RWPE1 (cell line): Measurements from ENCODE around the gene PRDX4.

Experiments
- CTCF ChIA-PET: fragments of 350-600 bp; sonication (Branson Sonifier 250); formaldehyde crosslinking; extraction: SDS; loops from one replicate; lab custom pipeline; 2021; lab: Yijun Ruan, JAX
- POLR2A ChIA-PET: fragments of 400-600 bp; formaldehyde crosslinking; extraction: SDS; loops from one replicate; lab custom pipeline; 2020; ENCODE audit warnings: antibody characterized with exemption; ENCODE audit not compliant: low non-redundant PET; lab: Yijun Ruan, JAX
- DNase-seq: peaks from one replicate; pipeline ENCODE4 v3.0.0; 2012; ENCODE audit warnings: low spot score
- H3K27ac ChIP-seq: fragments of 450-650 bp; 2 replicates; pipeline ENCODE4 v1.5.1; 2017
- CTCF ChIP-seq: fragments of 450-650 bp; conservative IDR thresholded peaks from 2 replicates; pipeline ENCODE4 v1.5.1; 2017; ENCODE audit warnings: low read depth, mild to moderate bottlenecking

Gene PRDX4

DNA sequence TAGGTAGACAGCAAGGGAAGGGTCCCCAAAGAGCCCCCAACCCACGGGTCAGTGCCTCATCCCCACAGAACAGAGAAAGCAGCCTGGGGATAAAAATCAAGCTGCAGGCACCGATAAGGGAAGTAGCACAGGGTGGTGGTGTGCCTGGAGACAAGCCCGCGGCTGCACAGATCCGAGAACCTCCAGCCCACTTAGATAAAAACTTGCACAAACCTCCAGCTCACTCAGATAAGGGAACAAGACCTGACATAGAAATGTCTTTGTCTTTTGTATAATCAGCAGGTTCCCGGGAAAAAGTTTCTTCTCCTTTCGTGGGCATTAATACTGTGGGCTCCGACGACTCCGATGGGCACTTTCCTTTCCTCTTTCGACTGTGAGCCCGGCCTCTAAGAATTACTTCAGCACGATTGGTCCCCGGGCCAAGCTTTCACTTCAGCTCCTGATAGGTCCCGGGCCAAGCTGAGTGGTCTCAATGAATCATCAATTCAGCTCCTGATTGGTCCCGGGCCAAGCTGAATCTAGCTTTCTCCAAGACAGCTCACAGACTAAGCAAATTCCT lies 32.4 kb downstream of the PRDX4 start:
- POLR2A ChIA-PET = no interaction called here
- TF ChIP-seq CTCF = no peak
- no peak overlapping the region for H3K27ac ChIP-seq
- CTCF ChIA-PET = interaction anchor here (0.5 to 0.6 kb wide), 2 partner anchors 315 to 544 kb away, joined by 4 read pairs; no protein-coding TSS in a partner anchor
- DNase-seq = no peak

GRCh38 chrX:23704673-23705206 lies 37.4 kb downstream of the PRDX4 start:
- TF ChIP-seq CTCF = no peak
- ChIA-PET POLR2A (no interaction called here), CTCF (no interaction called here)
- no peak for DNase-seq
- H3K27ac ChIP-seq = no peak overlapping the region

- DNase-seq = no peak
- CTCF ChIA-PET = no interaction called here
- no peak overlapping the region for H3K27ac ChIP-seq
- POLR2A ChIA-PET = no interaction called here
- no peak for TF ChIP-seq CTCF
These were observed 37.9 kb downstream of the PRDX4 start for GRCh38 chrX:23705235-23705634.

DNA sequence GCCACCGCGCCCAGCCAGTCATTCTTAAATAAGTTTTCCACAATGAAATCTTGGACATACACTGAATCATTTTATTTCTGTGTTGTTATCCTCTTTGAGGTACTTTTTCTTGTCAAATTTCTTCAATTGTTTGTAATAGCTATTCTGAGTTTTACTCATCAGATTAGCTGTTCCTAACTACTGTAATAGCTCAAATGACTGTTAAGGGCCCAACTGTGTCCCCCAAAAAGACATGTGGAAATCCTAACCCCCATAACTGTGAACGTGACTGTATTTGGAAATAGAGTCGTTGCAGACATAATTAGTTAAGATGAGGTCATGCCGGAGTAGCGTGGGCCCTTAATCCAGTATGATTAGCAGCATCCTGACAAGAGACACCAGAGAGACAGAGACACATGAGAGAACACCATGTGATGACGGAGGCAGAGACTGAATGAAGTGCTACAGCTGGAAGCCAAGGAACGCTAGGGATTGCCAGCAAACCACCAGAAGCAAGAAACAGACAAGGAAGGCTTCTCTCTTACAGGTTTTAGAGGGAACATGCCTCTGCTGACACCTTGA lies 52.9 kb downstream of the PRDX4 start:
- ChIA-PET CTCF (no interaction called here), POLR2A (no interaction called here)
- no peak for DNase-seq
- H3K27ac ChIP-seq = no peak overlapping the region
- TF ChIP-seq CTCF = no peak

- POLR2A ChIA-PET = no interaction called here
- CTCF ChIA-PET = interaction anchor here (0.7 kb wide), 1 partner anchor 10 kb away, joined by 6 read pairs; no protein-coding TSS in a partner anchor
- TF ChIP-seq CTCF = no peak
- no peak for DNase-seq
- H3K27ac ChIP-seq = no peak overlapping the region
These were observed 58.9 kb downstream of the PRDX4 start for GRCh38 chrX:23726191-23726590.

DNA sequence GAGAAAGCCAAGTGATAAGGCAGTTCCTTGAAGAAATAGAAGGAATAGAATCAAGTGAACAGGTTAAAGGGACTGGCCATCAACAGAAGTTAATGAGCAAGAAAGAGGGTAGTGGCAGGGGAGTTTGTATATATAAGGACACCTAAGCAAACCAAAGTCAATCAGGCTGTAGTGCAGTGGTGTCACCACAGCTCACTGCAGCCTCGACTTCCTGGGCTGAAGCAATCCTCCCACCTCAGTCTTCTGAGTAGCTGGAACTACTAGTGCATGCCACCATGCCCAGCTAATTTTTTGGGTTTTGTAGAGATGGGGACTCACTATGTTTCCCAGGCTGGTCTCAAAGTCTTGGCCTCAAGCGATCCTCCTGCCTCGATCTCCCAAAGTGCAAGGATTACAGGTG lies 59.9 kb downstream of the PRDX4 start:
- POLR2A ChIA-PET = no interaction called here
- no peak for TF ChIP-seq CTCF
- no peak for DNase-seq
- H3K27ac ChIP-seq = no peak overlapping the region
- CTCF ChIA-PET = no interaction called here
